ENCODE data around the gene EHMT1. TPM values are rescaled to one million over a fixed set of nuclear protein-coding genes. Genes with fewer than 3 reads are reported as not detected.

EHMT1 gene
- polyA plus RNA-seq, 10 donors, result 35.8 to 56.6 (median 46.2) TPM

DNA sequence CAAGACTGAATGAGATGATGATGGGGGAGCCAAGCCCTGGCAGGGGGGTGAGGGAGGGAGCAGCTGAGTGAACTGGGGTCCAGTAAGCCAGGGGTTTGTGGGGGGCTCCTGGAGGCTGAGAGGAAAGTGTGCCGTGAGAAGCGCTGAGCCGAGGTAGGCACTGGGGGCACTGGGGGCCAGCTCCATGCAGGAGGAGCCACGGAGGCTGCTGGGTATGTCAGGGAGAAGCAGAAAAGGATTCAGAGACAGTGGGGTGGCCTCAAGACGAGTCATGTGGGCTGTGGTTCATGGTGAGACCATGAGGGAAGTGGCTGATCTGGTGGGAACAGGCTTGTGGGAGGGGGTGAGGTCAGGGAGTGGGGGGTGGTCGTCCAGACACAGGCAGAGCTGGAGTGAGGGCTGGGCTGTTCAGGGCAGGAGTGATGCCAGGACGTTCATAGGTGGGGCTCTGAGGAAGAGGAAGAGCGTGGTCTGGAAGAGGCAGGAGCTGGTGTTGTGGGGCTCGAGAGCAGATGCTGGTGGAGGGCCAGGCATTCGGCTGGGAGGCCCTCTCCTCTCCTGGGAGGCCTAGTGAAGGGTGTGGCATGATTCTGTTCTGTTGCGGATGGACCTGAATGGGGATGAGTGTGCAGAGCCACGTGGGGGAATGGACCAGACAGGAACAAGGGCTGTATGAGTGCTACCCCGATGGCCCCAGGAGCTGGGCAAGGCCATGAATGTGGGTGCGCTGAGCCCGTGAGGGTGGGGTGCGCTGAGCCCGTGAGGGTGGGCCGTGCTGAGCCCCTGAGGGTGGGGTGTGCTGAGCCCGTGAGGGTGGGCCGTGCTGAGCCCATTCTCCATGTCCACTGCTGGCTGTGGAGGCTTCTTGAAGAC, 166.1 kb downstream of the EHMT1 start:
- no peak for DNase-seq

DNA sequence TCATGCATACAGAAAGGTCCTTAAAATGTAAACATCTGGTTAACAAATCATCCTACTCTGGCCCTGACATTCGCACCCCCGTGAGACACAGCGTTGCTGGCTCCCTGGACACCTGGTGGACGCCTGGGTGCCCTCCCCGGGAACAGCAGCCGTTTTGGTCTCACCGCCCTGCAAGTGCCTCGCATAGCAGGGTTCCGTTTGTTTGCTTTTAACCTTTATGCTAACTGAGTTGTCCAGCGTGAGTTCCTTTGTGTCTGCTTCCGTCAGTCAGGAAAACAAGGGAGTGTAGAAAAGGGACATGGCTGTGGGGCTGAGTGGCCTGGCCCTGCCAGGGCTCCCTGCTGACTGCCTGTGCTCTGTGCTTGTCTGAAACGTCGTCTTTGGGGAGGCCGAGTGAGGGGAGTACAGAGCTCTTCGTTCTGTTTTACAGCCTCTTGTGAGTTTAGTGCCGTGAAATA, 166.9 kb downstream of the EHMT1 start:
- no peak for DNase-seq

DNA sequence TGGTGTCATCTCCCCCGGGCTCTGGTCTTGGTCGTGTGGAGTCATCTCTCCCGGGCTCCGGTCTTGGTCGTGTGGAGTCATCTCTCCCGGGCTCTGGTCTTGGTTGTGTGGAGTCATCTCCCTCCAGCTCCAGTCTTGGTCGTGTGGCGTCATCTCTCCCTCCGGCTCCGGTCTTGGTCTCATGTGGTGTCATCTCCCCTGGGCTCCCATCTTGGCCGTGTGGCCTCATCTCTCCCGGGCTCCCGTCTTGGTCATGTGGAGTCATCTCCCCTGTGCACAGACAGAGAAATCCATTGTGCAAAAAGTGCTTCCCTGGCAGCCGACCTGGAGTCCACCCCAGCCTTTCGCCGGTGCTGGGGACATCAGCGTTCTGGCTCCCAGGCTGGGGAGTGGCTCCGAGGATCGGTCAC, 167.7 kb downstream of the EHMT1 start:
- DNase-seq, result no peak

DNA sequence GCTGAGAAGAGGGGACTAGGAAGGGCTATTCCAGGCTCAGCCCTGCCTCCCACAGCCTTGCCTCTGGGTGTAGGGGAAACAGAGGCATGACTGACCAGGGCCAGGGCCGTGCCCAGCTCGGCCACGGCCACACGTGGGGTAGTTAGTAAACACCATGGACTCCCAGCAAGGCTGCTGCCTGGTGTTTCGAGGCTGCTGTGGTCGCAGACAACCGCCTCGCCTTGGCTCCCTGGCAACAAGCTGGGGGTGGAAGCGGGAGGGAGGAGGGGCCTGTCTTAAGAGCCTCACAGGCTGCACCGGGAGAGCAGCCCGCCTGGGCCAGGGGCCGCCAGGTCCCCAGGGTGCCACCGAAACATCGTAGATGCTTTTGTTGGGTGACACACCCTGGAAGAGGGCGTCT, 168.6 kb downstream of the EHMT1 start:
- no peak for DNase-seq

DNA sequence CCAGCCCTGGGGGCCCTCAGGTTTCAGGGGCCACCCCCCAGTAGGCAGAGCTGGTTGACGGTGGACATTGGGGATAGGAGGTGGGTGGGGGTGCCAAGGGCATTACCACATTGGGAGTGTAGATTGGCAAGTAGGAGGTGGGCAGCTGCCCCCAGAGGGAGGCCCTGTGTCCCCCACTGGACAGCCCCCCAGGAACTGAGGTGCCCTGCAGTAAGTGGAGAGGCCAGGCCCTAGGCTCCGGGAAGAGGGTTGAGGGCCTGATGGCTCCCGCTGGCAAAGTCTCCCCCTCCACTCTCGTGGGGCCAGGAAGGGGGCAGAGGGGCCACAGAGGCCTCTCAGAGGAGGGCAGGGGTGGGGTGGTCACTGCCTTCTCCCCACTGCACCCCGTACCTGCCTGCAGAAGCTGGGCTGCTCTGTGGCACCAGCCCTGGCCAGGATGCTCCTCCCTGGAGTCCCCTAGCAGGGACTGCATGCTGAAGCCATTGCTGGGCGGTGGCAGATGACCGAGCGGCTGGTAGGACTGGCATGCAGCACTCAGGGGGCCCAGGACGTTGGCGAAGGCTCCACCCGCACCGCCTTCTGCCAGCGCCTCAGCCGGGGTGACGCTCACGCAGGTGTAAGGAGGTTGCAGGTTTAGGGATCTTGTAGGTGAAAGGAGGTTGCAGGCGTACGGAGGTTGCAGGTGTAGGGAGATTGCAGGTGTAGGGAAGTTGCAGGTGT, 169.1 kb downstream of the EHMT1 start:
- DNase-seq, result no peak

DNA sequence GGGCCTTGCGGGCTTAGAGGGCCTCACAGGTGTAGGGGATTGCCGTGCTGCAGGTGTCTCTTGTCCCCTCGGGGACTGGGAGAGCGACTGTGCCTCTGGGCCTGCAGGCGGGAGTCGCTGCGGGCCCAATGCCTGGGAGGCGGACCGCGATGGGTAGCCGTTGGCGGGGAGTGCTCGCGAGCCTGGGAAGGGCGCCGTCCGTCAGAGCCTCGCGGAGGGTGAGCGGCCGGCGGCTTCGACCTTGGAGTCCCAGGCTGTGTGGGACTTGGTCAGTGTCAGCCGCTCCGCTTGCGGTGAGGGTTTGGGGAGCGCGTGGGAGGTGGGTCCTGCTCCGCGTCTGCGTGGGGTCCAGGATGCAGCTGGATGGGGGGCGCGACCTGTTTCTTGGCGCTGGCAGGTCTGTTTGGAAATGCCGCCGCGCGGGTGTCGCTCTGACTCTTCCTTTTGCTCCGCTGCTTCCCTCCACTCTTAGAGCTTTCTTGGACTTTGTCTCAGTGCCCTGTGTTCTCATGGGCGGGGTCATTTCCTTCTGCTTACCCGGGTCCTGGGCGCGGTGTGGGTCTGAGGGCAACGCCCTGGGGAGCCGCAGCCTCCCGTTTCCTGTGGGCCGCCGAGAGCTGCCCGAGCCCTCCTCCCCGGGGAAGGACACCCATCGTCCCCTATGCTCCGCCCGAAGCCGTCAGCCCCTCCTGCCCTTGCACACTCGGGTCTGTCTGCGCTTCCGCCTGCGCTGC, 169.9 kb downstream of the EHMT1 start:
- DNase-seq, result no peak

DNA sequence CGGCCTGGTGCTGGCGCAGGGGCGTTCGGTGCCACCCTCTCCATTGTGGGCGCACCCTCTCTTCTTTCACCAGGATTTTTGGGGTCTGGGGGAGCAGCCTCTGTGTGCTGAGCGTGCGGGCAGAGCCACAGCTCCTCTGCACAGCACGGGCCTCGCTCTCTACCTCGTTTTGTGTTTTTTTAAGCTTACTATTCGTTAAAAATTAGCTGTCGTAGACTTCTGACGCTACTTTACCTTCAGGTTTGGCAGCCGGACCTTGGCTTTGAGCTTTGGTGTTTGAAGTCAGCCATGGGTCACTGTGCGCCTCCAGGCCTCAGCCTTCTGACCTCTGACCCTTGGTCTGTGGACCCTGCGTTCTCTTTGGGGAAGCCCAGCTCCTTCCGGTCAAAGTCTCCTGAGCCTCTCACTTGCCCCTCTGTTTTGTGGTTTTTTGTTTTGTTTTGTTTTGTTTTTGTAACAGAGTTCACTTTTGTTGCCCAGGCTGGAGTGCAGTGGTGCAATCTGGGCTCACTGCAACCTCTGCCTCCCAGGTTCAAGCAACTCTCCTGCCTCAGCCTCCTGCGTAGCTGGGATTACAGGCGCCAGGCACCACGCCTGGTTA, 170.6 kb downstream of the EHMT1 start:
- DNase-seq, result no peak

DNA sequence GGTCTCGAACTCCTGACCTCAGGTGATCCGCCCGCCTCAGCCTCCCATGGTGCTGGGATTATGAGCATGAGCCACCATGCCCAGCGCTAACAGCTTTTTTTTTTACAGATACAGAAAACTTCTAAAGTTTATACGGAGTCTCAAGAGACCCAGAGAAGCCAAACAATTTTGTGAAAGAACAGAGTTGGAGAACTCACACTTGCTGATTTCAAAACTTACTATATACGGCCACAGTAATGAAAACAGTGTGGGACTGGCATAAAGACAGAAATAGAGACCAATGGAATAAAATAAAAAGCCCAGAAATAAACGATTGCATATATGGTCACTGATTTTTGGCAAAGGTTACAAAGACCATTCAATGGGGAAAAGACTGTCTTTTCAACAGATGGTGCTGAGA, 173.1 kb downstream of the EHMT1 start:
- no peak for DNase-seq

DNA sequence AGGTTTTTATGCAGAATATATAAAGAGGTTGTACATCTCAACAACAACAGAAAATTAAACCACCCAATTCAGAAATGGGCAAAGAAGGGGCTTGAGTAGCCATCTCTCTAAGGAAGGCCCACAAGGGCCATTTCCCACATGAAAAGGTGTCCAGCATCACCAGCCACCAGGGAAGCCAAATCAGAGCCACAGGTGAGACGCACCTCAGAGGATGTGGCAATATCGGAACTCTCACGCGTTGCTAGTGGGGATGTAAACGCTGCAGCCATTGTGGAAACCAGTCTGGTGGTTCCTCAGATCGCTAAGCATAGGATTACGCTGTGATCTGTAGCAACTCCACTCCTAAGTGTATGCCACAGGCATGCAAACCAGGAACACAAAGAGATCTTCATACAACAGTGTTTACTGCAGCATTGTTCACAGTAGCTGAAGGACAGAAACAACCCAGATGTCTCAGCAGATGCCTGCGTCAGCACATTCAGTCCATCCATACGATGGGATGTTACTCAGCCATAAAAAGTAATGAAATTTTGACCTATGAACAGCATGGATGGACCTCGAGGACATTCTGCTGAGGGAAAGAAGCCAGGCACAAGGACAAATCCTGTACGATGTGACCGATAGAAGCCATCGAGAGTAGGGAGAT, 174.5 kb downstream of the EHMT1 start:
- no peak for DNase-seq

DNA sequence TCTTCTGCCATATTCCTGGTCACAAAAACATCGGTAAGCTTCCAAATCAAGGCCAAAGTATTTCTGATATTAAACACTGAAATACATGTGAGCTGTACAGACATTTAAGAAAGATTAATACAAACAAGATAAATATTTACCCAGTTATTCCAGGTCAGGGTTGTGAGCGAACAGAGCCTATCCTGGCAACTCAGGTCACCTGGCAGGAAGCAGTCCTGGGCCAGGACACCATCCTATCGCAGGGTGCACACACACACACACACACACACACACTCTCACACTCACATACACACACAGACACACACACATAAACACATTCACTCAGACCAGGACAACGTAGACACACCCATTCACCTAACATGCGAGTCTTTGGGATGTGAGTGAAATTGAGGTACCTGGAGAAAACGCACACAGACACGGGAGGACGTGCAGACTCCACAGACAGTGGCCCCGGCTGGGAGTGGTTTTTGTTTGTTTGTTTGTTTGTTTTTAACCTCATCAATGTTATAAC, 176.4 kb downstream of the EHMT1 start:
- no peak for DNase-seq

DNA sequence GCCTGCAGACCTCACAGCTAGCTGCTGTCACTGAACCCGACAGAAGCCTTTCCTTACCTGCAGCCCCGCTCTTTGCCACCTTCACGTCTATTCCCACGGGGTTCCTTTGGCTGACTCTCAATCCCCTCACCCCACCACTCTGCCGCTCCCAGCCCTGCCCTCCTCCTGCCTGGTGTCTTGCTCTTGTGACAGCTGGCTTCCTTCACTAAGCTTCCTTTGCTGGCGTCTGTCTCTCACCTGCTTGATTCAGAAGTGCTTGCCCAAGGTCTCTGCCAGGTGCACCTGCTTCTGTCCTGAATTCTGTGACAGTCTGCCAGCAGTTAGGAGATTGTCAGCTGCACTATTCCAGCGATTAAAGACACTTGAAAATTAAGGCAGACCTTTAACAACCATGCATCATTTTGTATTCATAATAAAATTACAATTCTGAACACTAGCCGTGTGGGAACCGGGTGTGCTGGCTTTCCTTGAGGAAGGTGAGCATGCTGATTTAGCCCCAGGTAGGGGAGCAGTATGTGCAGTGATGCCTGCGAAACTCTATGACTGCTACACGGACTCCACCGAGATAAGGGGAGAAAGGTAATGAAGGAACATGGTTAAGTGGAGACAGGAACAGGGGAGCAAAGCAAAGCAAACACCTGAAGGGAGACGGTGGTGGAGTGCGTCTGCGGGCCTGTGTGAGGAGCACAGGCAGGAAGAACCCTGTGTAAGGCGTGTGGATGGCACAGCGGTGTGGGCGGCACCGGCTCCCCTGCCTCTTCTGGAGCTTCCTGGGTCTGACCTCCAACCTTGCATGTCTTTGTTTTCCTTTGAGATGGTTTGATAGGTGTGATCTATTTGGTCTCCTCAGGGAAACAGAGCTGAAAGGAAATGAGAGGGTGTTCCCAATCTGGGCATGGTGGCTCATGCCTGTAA, 178.7 kb downstream of the EHMT1 start:
- no peak for DNase-seq

DNA sequence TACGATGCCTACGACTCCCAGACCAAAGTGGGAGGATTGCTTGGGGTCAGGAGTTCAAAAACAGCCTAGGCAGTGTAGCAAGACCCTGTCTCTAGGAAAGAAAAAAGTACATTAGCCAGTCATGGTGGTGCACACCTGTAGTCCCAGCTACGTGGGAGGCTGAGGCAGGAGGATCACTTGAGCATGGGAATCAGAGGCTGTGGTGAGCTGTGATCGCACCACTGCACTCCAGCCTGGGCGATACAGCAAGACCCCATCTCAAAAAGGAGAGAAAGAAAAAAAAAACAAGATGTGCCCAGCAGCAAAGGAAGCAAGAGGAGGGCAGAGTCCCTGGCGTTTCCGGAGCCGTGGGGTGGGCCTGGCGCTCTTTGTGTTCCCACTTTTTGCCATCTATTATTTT, 179.3 kb downstream of the EHMT1 start:
- DNase-seq, result no peak

DNA sequence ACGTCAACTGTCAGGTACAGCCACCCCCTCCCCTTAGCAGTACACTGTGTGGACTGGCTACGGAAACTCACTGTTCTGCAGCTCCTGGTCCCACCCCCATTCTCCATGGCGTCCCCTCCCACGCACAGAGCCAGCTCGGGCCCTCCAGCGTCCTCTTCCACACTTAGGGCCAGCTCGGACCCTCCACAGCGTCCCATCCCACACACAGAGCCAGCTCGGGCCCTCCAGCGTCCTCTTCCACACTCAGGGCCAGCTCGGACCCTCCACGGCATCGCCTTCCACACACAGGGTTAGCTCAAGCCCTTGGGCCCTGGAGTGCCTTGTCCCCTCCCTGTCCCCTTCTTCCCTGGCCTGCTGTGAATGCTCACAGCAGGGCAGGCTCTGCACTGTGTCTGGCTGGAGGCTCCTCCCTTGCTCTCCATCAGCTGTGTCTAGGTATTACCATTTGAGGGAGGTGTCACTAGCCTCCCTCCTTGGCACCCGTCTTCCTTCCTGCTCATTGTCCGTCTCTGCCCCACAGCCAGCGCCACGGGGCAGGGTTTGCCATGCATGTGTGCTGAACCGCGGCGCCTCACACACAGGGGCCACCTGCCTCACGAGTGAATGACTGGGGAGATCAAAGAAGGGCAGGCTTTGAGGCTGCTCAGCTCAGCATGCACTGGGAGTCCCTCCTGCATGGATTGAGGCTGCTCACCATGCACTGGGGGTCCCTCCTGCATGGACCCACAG, 180.3 kb downstream of the EHMT1 start:
- DNase-seq, result no peak

DNA sequence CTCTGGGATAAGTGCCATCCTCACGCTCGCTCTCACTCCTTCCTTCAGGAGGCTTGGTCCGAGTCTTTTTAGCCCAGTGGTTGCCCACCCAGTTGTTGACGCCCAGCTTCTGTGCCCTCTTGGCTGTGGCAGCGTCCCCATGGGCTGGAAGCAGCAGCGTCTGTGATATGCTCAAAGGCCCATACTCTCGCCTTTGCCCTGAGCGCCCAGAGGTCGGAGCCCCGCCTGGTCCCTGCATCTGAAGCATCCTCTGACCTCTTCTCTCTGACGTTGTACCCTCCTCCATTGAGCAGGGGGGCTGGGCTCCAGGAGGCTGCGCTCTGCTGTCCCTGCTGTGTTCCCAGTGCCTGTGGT, 180.8 kb downstream of the EHMT1 start:
- DNase-seq, result no peak

DNA sequence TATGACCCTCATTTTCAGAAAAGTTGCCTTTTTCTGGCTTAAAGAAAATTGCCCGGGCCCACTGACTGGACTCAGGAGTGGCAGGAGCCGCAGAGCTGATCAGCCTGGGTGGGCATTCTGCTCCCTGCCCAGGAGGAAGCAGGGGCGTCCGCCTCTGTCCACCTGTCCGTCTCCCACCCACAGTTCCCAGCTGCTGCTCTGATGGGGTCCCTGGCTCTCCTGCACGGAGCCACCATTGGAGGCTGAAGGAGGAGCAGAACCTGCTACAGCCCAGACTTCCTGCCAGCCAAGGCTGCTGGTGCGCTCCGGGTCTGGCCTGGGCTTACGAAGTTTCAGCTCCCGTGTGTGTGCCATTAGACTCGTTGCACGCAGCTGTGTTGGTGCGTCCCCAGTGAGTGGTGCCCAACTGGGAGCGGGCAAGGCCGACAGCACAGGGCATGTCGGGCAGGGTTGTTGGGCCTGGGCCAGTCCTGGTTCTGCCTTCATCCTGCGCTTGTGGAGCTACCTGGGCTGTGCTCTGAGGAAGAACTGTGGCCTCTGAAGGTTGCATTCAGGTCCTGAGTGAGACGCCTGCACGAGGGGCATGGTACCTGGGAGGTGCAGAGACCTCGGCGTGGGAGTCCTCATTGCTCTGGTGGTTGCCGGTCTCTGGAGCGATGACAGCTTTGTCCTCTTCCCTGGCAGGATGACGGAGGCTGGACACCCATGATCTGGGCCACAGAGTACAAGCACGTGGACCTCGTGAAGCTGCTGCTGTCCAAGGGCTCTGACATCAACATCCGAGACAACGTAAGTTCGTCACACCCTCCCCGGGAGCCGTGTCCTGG, 181.6 kb downstream of the EHMT1 start:
- no peak for DNase-seq

DNA sequence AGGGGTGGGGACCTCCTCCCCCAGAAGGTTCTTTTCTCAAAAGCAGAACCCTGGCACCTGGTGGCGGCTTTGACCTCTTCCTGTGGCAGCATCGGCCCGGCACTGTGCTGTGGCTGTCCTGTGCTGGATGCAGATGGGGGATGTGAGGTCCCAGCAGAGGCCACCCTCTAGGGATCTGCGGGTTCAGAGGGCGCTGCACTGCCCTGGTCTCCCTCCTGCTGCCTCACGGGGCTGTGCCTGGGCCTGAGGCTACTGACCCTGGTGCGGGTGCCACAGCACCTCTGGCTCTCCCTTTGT, 182.2 kb downstream of the EHMT1 start:
- DNase-seq, result no peak

DNA sequence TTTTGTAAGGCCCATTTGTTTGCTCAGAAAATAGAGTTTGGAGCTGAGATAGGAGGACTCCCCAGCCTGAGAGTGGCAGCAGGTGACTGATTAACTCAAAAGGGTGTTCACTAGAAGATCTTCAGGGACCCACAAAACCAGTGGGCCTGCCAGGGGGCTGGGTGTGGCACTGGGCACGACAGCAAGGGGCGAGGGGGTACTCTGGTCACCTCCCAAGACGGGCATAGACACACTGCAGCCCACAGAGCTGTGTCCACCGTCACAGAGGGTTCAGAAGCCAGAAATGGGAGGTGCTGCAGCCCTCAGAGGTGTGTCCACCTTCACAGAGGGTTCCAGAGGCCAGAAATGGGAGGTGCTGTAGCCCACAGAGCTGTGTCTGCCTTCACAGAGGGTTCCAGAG, 183.2 kb downstream of the EHMT1 start:
- no peak for DNase-seq

DNA sequence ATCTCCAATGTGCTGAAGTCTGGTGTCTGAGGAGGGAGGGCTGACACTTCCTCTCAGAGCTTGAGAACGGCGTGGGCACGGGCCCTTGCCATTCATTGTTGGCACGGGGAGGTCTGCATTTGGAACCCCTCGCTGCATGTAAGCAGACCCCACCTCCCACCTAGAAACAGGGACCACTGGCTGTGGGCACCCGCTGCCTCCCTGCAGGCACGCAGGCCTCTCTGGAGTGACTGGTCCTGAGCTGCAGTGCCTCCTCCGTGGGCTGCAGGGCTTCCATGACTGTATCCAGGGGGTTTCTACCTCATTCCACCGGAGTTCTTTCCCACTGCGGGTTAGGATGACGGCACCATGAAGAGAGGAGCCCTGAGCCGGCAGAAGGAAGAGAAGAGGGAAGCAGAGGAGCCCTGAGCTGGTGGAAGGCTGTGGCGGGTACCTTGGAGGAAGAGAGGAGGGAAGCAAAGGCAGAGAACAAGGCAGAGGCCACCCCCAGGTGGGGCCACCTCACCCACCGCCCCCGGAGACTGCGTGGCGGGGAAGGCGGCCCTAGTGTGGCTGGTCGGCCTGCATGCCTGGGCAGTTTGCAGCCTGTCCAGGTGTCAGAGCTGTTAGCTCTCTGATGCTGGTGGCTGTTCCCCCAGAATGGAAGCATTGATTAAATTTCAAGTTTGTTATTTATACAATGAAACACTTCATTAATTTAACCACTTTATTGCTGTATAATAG, 183.9 kb downstream of the EHMT1 start:
- DNase-seq, result no peak

All from muscle of back (tissue), 11 donors.